Lung (tissue), 12 donors: Measurements from ENCODE around the gene NT5DC4. TPM values are rescaled to one million over a fixed set of nuclear protein-coding genes. Genes with fewer than 3 reads are reported as not detected.

ENCODE experiments used
- ATAC-seq: fragments of 200-7000 bp; cut with Tn5 transposase; one replicate; pipeline ENCODE4 v1.9.1; 2020; ENCODE audit warnings: moderate number of reproducible peaks; ENCODE audit not compliant: insufficient read depth, low FRiP score
- DNase-seq, 3 donors: peaks; one replicate each; pipeline ENCODE4 v3.0.0-alpha.2; 2013 to 2017
- H3K27ac ChIP-seq, 2 donors: one replicate each; pipeline ENCODE4 v1.5.1; 2013; ENCODE audit warnings: mild to moderate bottlenecking in 2 of 2, moderate library complexity in 2 of 2, control low read depth in 1 of 2, inconsistent platforms in 1 of 2, low read depth in 1 of 2, low read length in 1 of 2
- H3K27me3 ChIP-seq, 3 donors: one replicate each; pipeline ENCODE4 v1.5.1; 2013; ENCODE audit warnings: low read length in 2 of 3; ENCODE audit not compliant: control insufficient read depth in 3 of 3, insufficient read depth in 3 of 3
- H3K36me3 ChIP-seq, 4 donors: one replicate each; pipeline ENCODE4 v1.5.1; 2013; ENCODE audit warnings: low read length in 4 of 4, mild to moderate bottlenecking in 1 of 4, moderate library complexity in 1 of 4; ENCODE audit not compliant: control insufficient read depth in 4 of 4, insufficient read depth in 4 of 4
- H3K4me1 ChIP-seq, 5 donors: one replicate each; pipeline ENCODE4 v1.5.1; 2013; ENCODE audit warnings: low read length in 5 of 5, mild to moderate bottlenecking in 2 of 5, moderate library complexity in 1 of 5; ENCODE audit not compliant: control insufficient read depth in 5 of 5, insufficient read depth in 5 of 5
- H3K4me3 ChIP-seq: one replicate; pipeline ENCODE4 v1.5.1; 2013; ENCODE audit warnings: mild to moderate bottlenecking, control low read depth, moderate library complexity
- H3K9ac ChIP-seq, 2 donors: one replicate each; pipeline ENCODE4 v1.5.1; 2013; ENCODE audit warnings: low read length in 2 of 2, control low read depth in 1 of 2; ENCODE audit not compliant: insufficient read depth in 1 of 2
- H3K9me3 ChIP-seq, 4 donors: one replicate each; pipeline ENCODE4 v1.5.1; 2013; ENCODE audit warnings: low read length in 3 of 4, mild to moderate bottlenecking in 1 of 4, moderate library complexity in 1 of 4; ENCODE audit not compliant: control insufficient read depth in 4 of 4, insufficient read depth in 3 of 4
- CTCF ChIP-seq: IDR thresholded peaks from 2 replicates; pipeline ENCODE4 v1.5.1; 2012; ENCODE audit warnings: mild to moderate bottlenecking; ENCODE audit errors: control extremely low read depth, extremely low read depth
- WGBS, 2 donors: extraction: QIAGEN DNeasy Blood & Tissue Kit; methylation state at CpG; one replicate each; pipeline ENCODE4 v1.1.7; 2013; 5-methylcytosine and 5-hydroxymethylcytosine counted together
- polyA plus RNA-seq, 2 donors: library from polyadenylated mRNA; stranded (reverse); fragments of 200-250 nt; gene quantifications; one replicate each; pipeline ENCODE4 v1.2.1, GENCODE V29; 2013
- total RNA-seq, 2 donors: library from RNA; depleted of rRNA in 1 of 2; stranded (reverse); fragments of >200 nt in 1 of 2; gene quantifications; one replicate each; pipeline ENCODE4 v1.2.1, GENCODE V29; 2014 to 2021
- donor health status: control.
- donor health status: control.
- donor health status: Bipolar disorder and iron deficiency.
- donor health status: healthy.
- donor health status: DM: yes; HTN: yes; CAD: no.

NT5DC4 gene
- total and polyA plus RNA-seq, 4 donors: 0.09 to 0.83 (median 0.53) TPM

- no peak for ATAC-seq
- no peak overlapping the region for H3K27ac ChIP-seq
- no peak overlapping the region for H3K4me3 ChIP-seq
- no peak overlapping the region for H3K9ac ChIP-seq
- WGBS, 2 donors: 93 to 97% methylated on average over 6 of the region's 6 CpGs
- H3K27me3 ChIP-seq: no peaks in the 10 kb centered on the region
- no peaks in the 10 kb centered on the region for H3K9me3 ChIP-seq
- no peak for DNase-seq
- H3K4me1 ChIP-seq: peaks cover 0 to 5% (median 0%) of the 10 kb centered on the region in 5 donors
- H3K36me3 ChIP-seq: no peaks in the 10 kb centered on the region
- TF ChIP-seq CTCF: no peak
These were observed 2.7 kb downstream of the NT5DC4 start for GRCh38 chr2:112723547-112723940.

GRCh38 chr2:112723995-112724394 is 3.2 kb downstream of the NT5DC4 start:
- no peak overlapping the region for H3K9ac ChIP-seq
- no peaks in the 10 kb centered on the region for H3K36me3 ChIP-seq
- no peaks in the 10 kb centered on the region for H3K27me3 ChIP-seq
- no peak overlapping the region for H3K27ac ChIP-seq
- DNase-seq: no peak
- H3K4me1 ChIP-seq: peaks cover 0 to 9% (median 0%) of the 10 kb centered on the region in 5 donors
- WGBS, 2 donors: 94 to 99% methylated on average over 8 of the region's 8 CpGs
- H3K4me3 ChIP-seq: no peak overlapping the region
- TF ChIP-seq CTCF: no peak
- ATAC-seq: no peak
- H3K9me3 ChIP-seq: no peaks in the 10 kb centered on the region

GRCh38 chr2:112724591-112725525 is 4.0 kb downstream of the NT5DC4 start:
- Histone ChIP-seq H3K4me3 (no peak overlapping the region), H3K4me1 (peaks cover 0 to 9% (median 0%) of the 10 kb centered on the region in 5 donors), H3K27ac (no peak overlapping the region), H3K27me3 (no peaks in the 10 kb centered on the region), H3K36me3 (no peaks in the 10 kb centered on the region), H3K9ac (no peak overlapping the region), H3K9me3 (no peaks in the 10 kb centered on the region)
- ATAC-seq: no peak
- TF ChIP-seq CTCF: no peak
- 72 to 83% methylated on average over 21 of the region's 21 CpGs for WGBS, 2 donors
- no peak for DNase-seq
